HG03432 (cell line): ENCODE data around the gene RPS6KA2.

Experiments used
- ATAC-seq: cut with Tn5 transposase; IDR thresholded peaks from one replicate; pipeline ENCODE4 v1.9.1; 2021; ENCODE audit warnings: mild to moderate bottlenecking, moderate library complexity; ENCODE audit not compliant: unreplicated experiment

RPS6KA2 gene

DNA sequence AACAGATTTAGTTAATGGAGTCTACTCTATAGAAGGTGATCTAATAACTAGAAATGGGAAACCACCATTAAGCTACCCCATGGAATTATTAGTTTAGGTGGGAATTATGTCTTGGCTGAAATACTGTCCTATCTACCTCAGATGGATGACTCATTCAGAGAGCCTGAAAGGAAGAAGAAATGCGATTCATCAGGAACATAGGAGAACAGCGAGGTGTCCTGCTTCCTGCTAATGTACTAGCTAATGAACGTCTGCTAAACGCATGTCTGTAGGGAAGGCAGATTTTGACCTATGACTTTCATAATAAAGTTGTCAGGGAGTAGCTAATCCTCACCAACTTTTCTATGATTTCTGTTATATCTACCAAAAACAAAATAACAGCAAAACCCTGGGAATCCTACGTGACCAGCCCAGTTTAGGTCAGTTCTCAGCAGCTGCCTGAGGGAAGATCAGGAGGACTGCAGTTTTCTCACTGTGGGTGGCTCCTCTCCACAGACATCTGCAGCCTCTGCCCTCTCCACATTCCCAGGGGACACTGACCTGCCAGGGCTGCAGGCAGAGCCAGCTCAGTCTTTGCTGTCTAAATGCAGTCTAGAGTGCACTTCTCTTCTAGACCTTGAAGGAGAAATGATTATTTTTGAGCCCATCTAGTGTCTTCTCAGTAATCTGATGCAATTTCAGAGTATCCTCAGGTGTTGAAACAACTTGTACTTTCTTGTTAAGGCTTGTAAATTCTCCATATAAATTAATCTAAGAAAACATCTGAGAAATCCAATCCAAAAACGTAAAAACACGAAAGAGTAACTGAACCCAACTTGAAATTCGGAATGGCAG is 266.6 kb downstream of the RPS6KA2 start:
- ATAC-seq: no peak
